Mesenteric fat pad (tissue), 1 donor: ENCODE results near the gene GSTA1. TPM values are rescaled to one million over a fixed set of nuclear protein-coding genes. Genes with fewer than 3 reads are reported as not detected.
"Not testable (repeated sequence)": the region's sequence is repeated elsewhere in the genome, so short reads cannot be mapped to it uniquely, and the experiment has no call there.

Experiments
- DNase-seq: peaks from one replicate; pipeline ENCODE4 v3.0.0-alpha.2; 2020; ENCODE audit warnings: low spot score
- long read RNA-seq: library from polyadenylated mRNA; unstranded; transcript quantifications from one replicate; pipeline ENCODE4 v2.0.0, GENCODE V29; 2020
- total RNA-seq: library from RNA; stranded (reverse); fragmentation: NEBNext Ultra II Directional; extraction: Animal tissue kit (Norgen Biotek cat#: 25700); gene quantifications from one replicate; pipeline ENCODE4 v1.2.1, GENCODE V29; 2021
- donor health status: DM: yes; HTN: yes; CAD: no.

Gene GSTA1
- total RNA-seq, result 0.93 TPM
- long read RNA-seq, result 0 reads

- not testable (repeated sequence) for DNase-seq
Measured at GRCh38 chr6:52803668-52804255, at the start of gene GSTA1. GSTA1 (minus strand) TSS chr6:52803816; CDS start chr6:52799267, 4,549 bp downstream.

- no peak for DNase-seq
Measured at GRCh38 chr6:52849137-52849536, 45.5 kb upstream of the GSTA1 start.

- DNase-seq, result no peak
Measured at GRCh38 chr6:52846002-52846401, 42.4 kb upstream of the GSTA1 start.

GRCh38 chr6:52843605-52844004 lies 40.0 kb upstream of the GSTA1 start:
- DNase-seq, result no peak

GRCh38 chr6:52840763-52841585 lies 37.4 kb upstream of the GSTA1 start, which contains the start of gene GSTA5:
GSTA5 (minus strand) TSS chr6:52840813.
- no peak for DNase-seq

- DNase-seq, result no peak
Measured at GRCh38 chr6:52839124-52840055, 35.8 kb upstream of the GSTA1 start.

GRCh38 chr6:52834481-52834880 lies 30.9 kb upstream of the GSTA1 start:
- DNase-seq, result no peak

- DNase-seq, result not testable (repeated sequence)
Measured at GRCh38 chr6:52830869-52831268, 27.3 kb upstream of the GSTA1 start.

- DNase-seq, result no peak
Measured at GRCh38 chr6:52829046-52829817, 25.6 kb upstream of the GSTA1 start.

- DNase-seq, result not testable (repeated sequence)
Measured at GRCh38 chr6:52828621-52829020, 25.0 kb upstream of the GSTA1 start.

GRCh38 chr6:52827073-52827783 lies 23.6 kb upstream of the GSTA1 start:
- DNase-seq, result not testable (repeated sequence)

GRCh38 chr6:52826513-52826912 lies 22.9 kb upstream of the GSTA1 start:
- no peak for DNase-seq

- DNase-seq, result not testable (repeated sequence)
Measured at GRCh38 chr6:52825900-52826459, 22.4 kb upstream of the GSTA1 start.

GRCh38 chr6:52825270-52825793 lies 21.7 kb upstream of the GSTA1 start:
- DNase-seq, result not testable (repeated sequence)

- no peak for DNase-seq
Measured at GRCh38 chr6:52821842-52822241, 18.2 kb upstream of the GSTA1 start.

GRCh38 chr6:52820198-52820597 lies 16.6 kb upstream of the GSTA1 start:
- DNase-seq, result no peak

- no peak for DNase-seq
Measured at GRCh38 chr6:52815167-52816092, 11.8 kb upstream of the GSTA1 start.

- not testable (repeated sequence) for DNase-seq
Measured at GRCh38 chr6:52814545-52814944, 10.9 kb upstream of the GSTA1 start.
